Caco-2 (cell line): ENCODE results near the gene TRPM6. TPM values are rescaled to one million over a fixed set of nuclear protein-coding genes. Genes with fewer than 3 reads are reported as not detected.

Experiments used
- BruUV-seq: library from RNA; stranded (reverse); fragments of 400-500 nt; replicated peaks from 2 replicates; lab custom pipeline; 2021; lab: Mats Ljungman, UMichigan
- CTCF ChIA-PET: fragments of 300-600 bp; sonication (Branson Sonifier 250); formaldehyde crosslinking; loops from one replicate; lab custom pipeline; 2022; ENCODE audit warnings: antibody characterized with exemption; lab: Charles Lee
- POLR2A ChIA-PET: fragments of 300-600 bp; sonication (Branson Sonifier 250); formaldehyde crosslinking; loops from one replicate; lab custom pipeline; 2022; ENCODE audit warnings: antibody characterized with exemption; lab: Charles Lee
- DNase-seq, 2 experiments: peaks; one replicate each; pipeline versions ENCODE4 v3.0.0 to v3.0.0-alpha.2; 2020 to 2022
- H3K27me3 ChIP-seq: replicated peaks from 2 replicates; pipeline ENCODE4 v1.6.0; 2011; ENCODE audit warnings: low read length; ENCODE audit not compliant: control insufficient read depth, insufficient read depth
- H3K36me3 ChIP-seq: 2 replicates; pipeline ENCODE4 v1.5.1; 2011; ENCODE audit warnings: low read length; ENCODE audit not compliant: control insufficient read depth, insufficient read depth
- H3K4me1 ChIP-seq: fragments of 250-450 bp; sonication (Bioruptor Pico); 2 replicates; pipeline ENCODE4 v1.5.1; 2020; ENCODE audit warnings: mild to moderate bottlenecking
- H3K4me3 ChIP-seq: 2 replicates; pipeline ENCODE4 v1.5.1; 2011; ENCODE audit warnings: low read depth, mild to moderate bottlenecking, control low read depth, low read length
- H3K9me3 ChIP-seq: fragments of 250-450 bp; sonication (Bioruptor Pico); 2 replicates; pipeline ENCODE4 v1.5.1; 2020; ENCODE audit warnings: mild to moderate bottlenecking, moderate library complexity
- H3K27ac Mint-ChIP-seq: one replicate; pipeline ENCODE4 v1.8.0; 2022; ENCODE audit warnings: mixed read lengths; ENCODE audit not compliant: unreplicated experiment
- H3K27me3 Mint-ChIP-seq: one replicate; pipeline ENCODE4 v1.8.0; 2022; ENCODE audit warnings: mixed read lengths; ENCODE audit not compliant: insufficient read depth, unreplicated experiment
- H3K36me3 Mint-ChIP-seq: one replicate; pipeline ENCODE4 v1.8.0; 2022; ENCODE audit warnings: mild to moderate bottlenecking, mixed read lengths; ENCODE audit not compliant: insufficient read depth, unreplicated experiment
- H3K4me1 Mint-ChIP-seq: one replicate; pipeline ENCODE4 v1.8.0; 2022; ENCODE audit warnings: low read depth, mixed read lengths; ENCODE audit not compliant: unreplicated experiment
- H3K4me3 Mint-ChIP-seq: one replicate; pipeline ENCODE4 v1.8.0; 2022; ENCODE audit warnings: mild to moderate bottlenecking, moderate library complexity, mixed read lengths; ENCODE audit not compliant: unreplicated experiment
- H3K9me3 Mint-ChIP-seq: one replicate; pipeline ENCODE4 v1.8.0; 2022; ENCODE audit warnings: mixed read lengths; ENCODE audit not compliant: unreplicated experiment
- CTCF ChIP-seq, 2 experiments: fragments of 200-600 bp in 1 of 2; IDR thresholded peaks; 1 replicate in 1 of 2; 2 replicates in 1 of 2; pipeline versions ENCODE4 v1.5.1 to v1.8.0; 2011 to 2022; ENCODE audit warnings: antibody characterized with exemption in 1 of 2, control low read depth in 1 of 2, inconsistent platforms in 1 of 2, low read depth in 1 of 2, low read length in 1 of 2, mild to moderate bottlenecking in 1 of 2, moderate library complexity in 1 of 2; ENCODE audit not compliant: insufficient read depth in 1 of 2, severe bottlenecking in 1 of 2, unreplicated experiment in 1 of 2
- intact Hi-C: fragments of 100-400 bp; cut with micrococcal nuclease; formaldehyde crosslinking; loops from one replicate; pipeline ENCODE4 v1.10.0; 2022; ENCODE audit not compliant: unreplicated experiment
- total RNA-seq: library from RNA; stranded (reverse); gene quantifications from 2 replicates; pipeline ENCODE4 v1.2.3, GENCODE V29; 2022

Gene TRPM6
- total RNA-seq, 1 experiment from 2014 or later = 5.0 TPM

DNA sequence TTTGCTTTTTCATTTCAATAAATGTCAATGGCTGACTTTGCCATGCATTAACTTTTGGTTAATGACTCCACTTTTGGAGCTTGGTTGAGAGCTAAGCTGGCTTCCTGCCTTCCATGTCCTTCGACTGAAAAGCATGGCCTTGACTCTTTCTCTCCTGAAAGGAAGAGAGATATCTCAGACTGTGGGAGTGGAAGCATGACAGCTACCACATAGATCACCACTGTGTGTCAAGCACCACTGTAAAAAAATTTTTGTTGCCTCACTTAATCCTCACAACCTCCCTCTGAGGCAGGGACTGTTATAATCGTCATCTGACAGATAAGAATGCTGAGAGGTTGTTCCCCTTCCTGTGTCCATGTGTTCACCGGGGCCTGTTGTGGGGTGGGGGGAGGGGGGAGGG is 205.8 kb downstream of the TRPM6 start:
- Mint-ChIP-seq H3K9me3 (no peaks in the 10 kb centered on the region), H3K4me3 (no peak overlapping the region), H3K4me1 (no peaks in the 10 kb centered on the region), H3K36me3 (no peaks in the 10 kb centered on the region), H3K27me3 (no peaks in the 10 kb centered on the region), H3K27ac (no peak overlapping the region)
- ChIA-PET CTCF (no interaction called here), POLR2A (no interaction called here)
- Histone ChIP-seq H3K27me3 (no peaks in the 10 kb centered on the region), H3K4me1 (no peaks in the 10 kb centered on the region), H3K4me3 (no peak overlapping the region), H3K9me3 (no peaks in the 10 kb centered on the region), H3K36me3 (no peaks in the 10 kb centered on the region)
- no TSS peak for BruUV-seq
- peak in 1 of 2 experiments; percentile 0 for DNase-seq
- TF ChIP-seq CTCF (IDR thresholded peaks at IDR 0.05; ENCODE audit: insufficient read depth in 1 of 2, low read depth in 1 of 2, low read length in 1 of 2, severe bottlenecking in 1 of 2, unreplicated experiment in 1 of 2) = no peak
- intact Hi-C loops = no loop called here

DNA sequence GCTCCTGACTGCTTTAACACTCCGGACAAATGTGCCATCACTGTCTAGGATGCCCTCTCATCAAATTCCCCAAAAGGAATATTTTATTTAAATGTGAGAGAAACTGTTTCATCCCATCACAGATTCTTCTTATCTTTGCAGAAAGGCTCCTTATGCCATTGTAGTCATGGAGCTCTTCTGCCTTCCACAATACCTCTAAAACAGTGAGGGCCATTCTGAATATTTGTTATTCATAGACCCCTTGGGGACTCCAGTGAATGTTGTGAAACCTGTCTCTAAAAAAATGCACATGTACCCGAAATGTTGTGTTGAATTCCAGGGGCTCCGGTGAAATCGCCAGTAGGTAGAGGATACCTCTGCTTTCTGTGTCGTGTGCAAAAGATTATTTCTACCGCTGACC is 213.6 kb downstream of the TRPM6 start:
- Mint-ChIP-seq H3K4me3 (no peak overlapping the region), H3K4me1 (no peaks in the 10 kb centered on the region), H3K27me3 (no peaks in the 10 kb centered on the region), H3K27ac (no peak overlapping the region), H3K36me3 (no peaks in the 10 kb centered on the region), H3K9me3 (no peaks in the 10 kb centered on the region)
- Histone ChIP-seq H3K9me3 (no peaks in the 10 kb centered on the region), H3K4me1 (no peaks in the 10 kb centered on the region), H3K27me3 (no peaks in the 10 kb centered on the region), H3K36me3 (no peaks in the 10 kb centered on the region), H3K4me3 (no peak overlapping the region)
- no peak for DNase-seq
- no TSS peak for BruUV-seq
- ChIA-PET CTCF (no interaction called here), POLR2A (no interaction called here)
- intact Hi-C loops = no loop called here
- no peak for TF ChIP-seq CTCF (IDR thresholded peaks at IDR 0.05; ENCODE audit: insufficient read depth in 1 of 2, low read depth in 1 of 2, low read length in 1 of 2, severe bottlenecking in 1 of 2, unreplicated experiment in 1 of 2)

Other genes starting within 250 kb of the TRPM6 start
- gene C9orf40, start 65.0 kb upstream of the TRPM6 start, total RNA-seq = 3.0 and 3.2 TPM in 2 replicates
- gene CARNMT1, start 140.4 kb upstream of the TRPM6 start, total RNA-seq = 4.9 and 5.6 TPM in 2 replicates
- gene NMRK1, start 200.2 kb upstream of the TRPM6 start, total RNA-seq = 0.67 and 1.1 TPM in 2 replicates
- 6.5 and 7.0 TPM in 2 replicates for gene OSTF1, start 200.6 kb upstream of the TRPM6 start, total RNA-seq